Activated CD4-positive, CD25-positive, alpha-beta regulatory T cell treated with anti-CD3 and anti-CD28 coated beads, Interleukin-2, amount 50 U/mL, for 72 hours (primary cell): ENCODE data around the gene VWA7.

ENCODE experiments used
- DNase-seq: peaks from one replicate; pipeline ENCODE4 v3.0.0; 2021

Gene VWA7

DNA sequence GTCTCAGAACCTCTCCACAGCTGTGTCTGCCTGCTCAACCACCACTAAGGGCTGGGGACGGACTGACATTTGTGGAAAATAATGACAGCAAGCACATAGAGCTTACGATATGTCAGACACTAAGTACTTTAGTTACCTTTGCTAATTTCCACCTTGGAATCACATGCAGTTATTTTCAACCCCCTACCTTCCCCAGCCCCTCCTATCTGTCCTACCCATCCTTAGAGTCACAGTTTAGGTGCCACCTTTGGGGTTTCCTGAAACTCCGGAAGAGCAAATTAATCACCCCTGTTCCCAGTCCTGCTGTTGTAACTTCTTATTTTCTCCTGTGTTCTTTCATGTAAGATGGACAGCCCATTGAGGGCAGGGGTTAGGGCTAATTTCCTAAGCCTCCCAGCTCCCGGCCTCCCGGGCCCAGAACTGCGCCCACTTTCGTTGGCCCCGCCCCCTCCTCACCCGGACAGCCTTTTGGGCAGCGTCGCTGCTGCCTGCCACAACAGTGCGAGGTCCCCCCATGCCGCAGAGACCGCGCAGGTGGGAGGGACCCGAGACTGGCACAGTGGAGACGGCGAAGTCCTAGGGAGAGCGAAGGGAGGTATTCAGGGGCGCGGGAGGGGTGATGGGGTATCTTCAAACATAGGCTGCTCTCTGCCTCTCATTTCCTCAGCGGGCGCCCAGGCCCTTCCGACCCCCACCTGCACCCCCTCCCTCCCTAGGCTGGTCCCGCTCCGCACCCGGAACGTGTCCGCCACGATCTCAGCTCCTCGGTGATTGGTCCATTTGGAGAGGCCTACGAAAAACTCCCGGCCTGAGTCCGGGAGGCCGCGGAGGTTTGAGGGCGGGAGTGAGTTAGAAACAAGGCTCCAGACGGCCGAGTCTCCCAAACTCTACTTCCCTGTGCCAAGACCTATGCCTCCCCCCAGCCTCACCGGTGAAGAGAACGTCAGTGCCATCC is 49.1 kb downstream of the VWA7 start:
- no peak for DNase-seq

GRCh38 chr6:31727034-31727716 is 50.0 kb downstream of the VWA7 start:
- DNase-seq: no peak

GRCh38 chr6:31725502-31726350 is 51.4 kb downstream of the VWA7 start:
- no peak for DNase-seq

DNA sequence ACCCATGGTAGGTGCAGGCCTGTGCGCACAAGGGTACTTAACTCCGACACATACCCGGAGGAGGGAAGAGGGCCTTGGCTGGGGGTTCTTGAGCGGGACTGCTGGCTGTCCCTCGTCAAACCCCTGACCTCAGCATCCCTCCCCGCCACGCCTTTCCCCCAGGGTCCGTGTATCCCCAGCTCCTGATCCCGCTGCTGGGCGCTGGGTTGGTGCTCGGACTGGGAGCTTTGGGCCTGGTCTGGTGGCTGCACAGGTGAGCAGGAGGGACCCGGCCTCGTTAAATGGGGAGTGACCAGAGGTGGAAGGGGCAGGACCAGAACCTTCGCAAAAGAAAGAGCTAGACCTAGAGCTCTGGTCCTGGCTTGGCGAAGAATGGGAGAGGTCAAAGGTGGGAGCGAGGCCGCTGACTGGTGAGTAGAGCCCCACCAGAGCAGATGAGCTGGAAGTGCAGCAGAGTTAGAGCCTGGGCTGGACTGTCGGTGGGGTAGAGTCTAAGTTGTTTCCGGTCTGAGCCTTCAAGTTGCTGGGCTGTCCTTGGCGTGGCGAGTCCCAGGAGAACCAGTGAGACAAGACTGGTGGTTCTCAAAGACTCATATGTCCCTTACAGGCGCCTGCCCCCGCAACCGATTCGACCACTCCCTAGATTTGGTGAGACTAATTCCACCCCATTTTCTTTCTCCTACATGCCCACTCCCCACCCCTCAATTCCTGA is 53.0 kb downstream of the VWA7 start:
- no peak for DNase-seq

GRCh38 chr6:31723245-31723979 is 53.7 kb downstream of the VWA7 start, which contains the start of gene MPIG6B:
Gene MPIG6B (plus strand): TSS chr6:31723373. CDS start chr6:31723384, 11 bp downstream.
- DNase-seq: no peak

- DNase-seq: no peak
Measured at GRCh38 chr6:31722173-31722572, 55.0 kb downstream of the VWA7 start.

GRCh38 chr6:31721351-31722020 is 55.6 kb downstream of the VWA7 start, which contains the start of gene LY6G6C:
Gene LY6G6C (minus strand): TSS chr6:31721746. CDS start chr6:31721679, 67 bp downstream.
- DNase-seq: no peak

DNA sequence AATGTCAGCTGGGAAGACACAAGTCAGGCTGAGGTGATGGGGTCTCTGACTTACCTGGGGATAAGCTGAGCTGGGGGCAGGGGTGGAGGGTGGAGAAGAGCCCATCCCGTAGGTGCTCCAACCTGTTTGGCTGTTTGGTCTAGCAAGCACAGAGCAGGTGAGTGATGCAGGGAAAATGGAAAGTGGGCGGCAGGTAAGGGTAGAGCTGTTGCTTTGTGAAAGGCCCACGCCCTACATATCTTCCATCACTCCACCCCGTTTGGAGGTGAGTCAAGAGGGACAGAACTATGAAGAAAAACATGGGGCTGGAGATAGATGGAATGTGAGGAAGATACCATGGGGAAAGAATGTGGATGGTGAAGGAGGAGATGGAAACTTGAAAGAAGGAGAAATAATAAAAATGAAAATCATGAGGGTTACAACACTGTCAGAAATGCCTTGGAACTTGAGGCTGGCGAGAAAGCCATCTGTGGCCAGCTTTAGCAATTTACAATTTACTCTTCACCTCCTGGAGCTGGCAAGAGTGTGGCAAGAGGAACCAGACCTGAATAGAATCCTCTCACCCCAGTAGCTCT is 56.8 kb downstream of the VWA7 start:
- DNase-seq: no peak

GRCh38 chr6:31719001-31719400 is 58.1 kb downstream of the VWA7 start:
- no peak for DNase-seq

DNA sequence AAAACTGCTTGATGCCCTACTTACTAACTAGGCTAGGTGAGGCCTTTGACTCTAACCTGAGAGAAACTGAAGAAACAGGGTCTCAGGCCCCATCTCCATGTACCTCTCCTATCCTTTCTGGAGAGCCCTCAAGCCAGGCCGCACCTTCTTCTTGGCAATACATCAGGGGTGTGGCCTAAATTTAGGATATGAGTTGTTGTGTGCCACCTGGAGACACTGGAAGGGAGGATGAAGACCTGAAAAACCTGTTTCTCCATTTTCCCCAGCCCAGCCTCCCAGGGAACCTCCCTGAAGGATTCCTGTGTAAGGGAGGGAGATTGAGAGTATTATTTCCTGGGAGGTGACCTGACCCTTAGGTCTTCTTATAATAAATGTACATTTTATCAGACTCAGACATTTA is 58.9 kb downstream of the VWA7 start:
- DNase-seq: no peak

DNA sequence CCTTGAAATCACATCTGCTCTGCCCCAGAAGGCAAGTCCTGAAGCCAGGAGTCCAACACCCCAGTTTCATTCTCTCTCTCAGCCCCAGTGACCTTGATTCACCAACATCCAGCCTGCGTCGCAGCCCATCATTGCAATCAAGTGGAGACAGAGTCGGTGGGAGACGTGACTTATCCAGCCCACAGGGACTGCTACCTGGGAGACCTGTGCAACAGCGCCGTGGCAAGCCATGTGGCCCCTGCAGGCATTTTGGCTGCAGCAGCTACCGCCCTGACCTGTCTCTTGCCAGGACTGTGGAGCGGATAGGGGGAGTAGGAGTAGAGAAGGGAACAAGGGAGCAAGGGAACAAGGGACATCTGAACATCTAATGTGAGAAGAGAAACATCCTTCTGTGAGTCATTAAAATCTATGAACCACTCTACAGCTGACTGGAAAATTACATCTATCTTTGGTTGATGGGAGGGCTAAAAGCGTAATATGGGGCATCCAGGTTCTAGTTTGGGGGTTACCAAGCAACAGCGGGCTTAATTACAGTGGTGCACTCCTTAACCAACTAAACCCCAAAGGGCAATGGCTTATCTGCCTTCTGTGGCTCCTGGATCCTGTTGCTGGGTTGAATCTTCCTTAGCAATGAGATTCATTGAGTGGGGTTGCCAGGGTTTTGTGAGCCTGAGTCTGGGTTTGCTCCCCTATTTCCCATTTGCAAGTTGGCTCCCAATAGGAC is 59.5 kb downstream of the VWA7 start:
- no peak for DNase-seq
